K562 (cell line): Measurements from ENCODE around the gene DCPS. TPM values are rescaled to one million over a fixed set of nuclear protein-coding genes. Genes with fewer than 3 reads are reported as not detected.

Source experiments
- CCNT2 ChIP-seq: IDR thresholded peaks from 2 replicates; pipeline ENCODE4 v1.6.1; 2011; ENCODE audit warnings: borderline replicate concordance, low read depth, mild to moderate bottlenecking, moderate library complexity, mixed read lengths, low read length; ENCODE audit not compliant: insufficient read length; ENCODE audit errors: extremely low read depth
- CEBPB ChIP-seq: fragments of 450-650 bp; IDR thresholded peaks from 2 replicates; pipeline ENCODE4 v1.6.1; 2016; ENCODE audit warnings: missing genetic modification characterization, missing compliant biosample characterization
- EHMT2 ChIP-seq: fragments of 450-650 bp; IDR thresholded peaks from 2 replicates; pipeline ENCODE4 v1.6.1; 2018; ENCODE audit warnings: antibody characterized with exemption
- FOXK1 ChIP-seq: sonication (generic); formaldehyde crosslinking; IDR thresholded peaks from 2 replicates; pipeline ENCODE4 v1.8.0; 2022; ENCODE audit warnings: missing genetic modification reagents, mild to moderate bottlenecking, borderline replicate concordance
- GATAD2B ChIP-seq: fragments of 450-650 bp; IDR thresholded peaks from 2 replicates; pipeline ENCODE4 v1.6.1; 2017; ENCODE audit warnings: mild to moderate bottlenecking, borderline replicate concordance
- ILF3 ChIP-seq: fragments of 450-650 bp; IDR thresholded peaks from 2 replicates; pipeline ENCODE4 v1.6.1; 2018; ENCODE audit warnings: antibody characterized with exemption, mild to moderate bottlenecking, moderate library complexity, borderline replicate concordance
- KAT8 ChIP-seq: fragments of 450-650 bp; IDR thresholded peaks from 2 replicates; pipeline ENCODE4 v1.6.1; 2016; ENCODE audit warnings: low read depth, mild to moderate bottlenecking
- KDM1A ChIP-seq, 2 experiments: fragments of 450-650 bp; IDR thresholded peaks; 2 replicates each; pipeline ENCODE4 v1.6.1; 2016; ENCODE audit warnings: mild to moderate bottlenecking in 2 of 2
- L3MBTL2 ChIP-seq: fragments of 450-650 bp; IDR thresholded peaks from 2 replicates; pipeline ENCODE4 v1.6.1; 2016; ENCODE audit warnings: mild to moderate bottlenecking, moderate library complexity
- LEF1 ChIP-seq: fragments of 450-650 bp; IDR thresholded peaks from 2 replicates; pipeline ENCODE4 v1.6.1; 2016; ENCODE audit warnings: mild to moderate bottlenecking
- MAFF ChIP-seq: IDR thresholded peaks from 2 replicates; pipeline ENCODE4 v1.6.1; 2012; ENCODE audit warnings: low read length, improper control_type of control experiment
- MECOM ChIP-seq: fragments of 250-450 bp; sonication (Bioruptor Pico); IDR thresholded peaks from 2 replicates; pipeline ENCODE4 v1.8.0; 2022; ENCODE audit warnings: inconsistent platforms
- NCOR1 ChIP-seq: fragments of 450-650 bp; IDR thresholded peaks from 2 replicates; pipeline ENCODE4 v1.6.1; 2016; ENCODE audit warnings: mild to moderate bottlenecking, moderate library complexity
- NELFE ChIP-seq: IDR thresholded peaks from 2 replicates; pipeline ENCODE4 v1.6.1; 2011; ENCODE audit warnings: mild to moderate bottlenecking; ENCODE audit not compliant: insufficient read depth, insufficient read length
- SIRT6 ChIP-seq: IDR thresholded peaks from one replicate; pipeline ENCODE4 v1.6.1; 2012; ENCODE audit warnings: low read depth, mild to moderate bottlenecking, control low read depth, inconsistent platforms, low read length, moderate library complexity
- SMARCA4 ChIP-seq: fragments of 450-650 bp; IDR thresholded peaks from 2 replicates; pipeline ENCODE4 v1.6.1; 2016
- SP2 ChIP-seq: IDR thresholded peaks from 2 replicates; pipeline ENCODE4 v1.6.1; 2011; ENCODE audit warnings: mild to moderate bottlenecking, low read depth, low read length, moderate library complexity; ENCODE audit not compliant: poor library complexity, severe bottlenecking; ENCODE audit errors: extremely low read depth
- ZKSCAN8 ChIP-seq: fragments of 200-800 bp; sonication (Bioruptor generic); IDR thresholded peaks from 2 replicates; pipeline ENCODE4 v1.6.1; 2016; ENCODE audit warnings: missing genetic modification characterization, missing compliant biosample characterization
- ZNF778 ChIP-seq: fragments of 450-650 bp; formaldehyde crosslinking; IDR thresholded peaks from 2 replicates; pipeline ENCODE4 v1.4.0; 2020; ENCODE audit warnings: mild to moderate bottlenecking, moderate library complexity
- polyA plus RNA-seq, 8 experiments: library from polyadenylated mRNA; depleted of rRNA in 4 of 8; stranded (reverse) in 5 of 8; unstranded in 3 of 8; fragments of >200 nt; fragmentation: Nextera tagmentation in 2 of 8; fragmentation: Illumina TruSeq in 1 of 8; extraction: Ambion mirVana in 2 of 8; extraction: Trizol in 1 of 8; gene quantifications; 2 replicates each; pipeline versions ENCODE4 v1.2.1 to v1.2.3, GENCODE V29; 2011 to 2014; ENCODE audit warnings: inconsistent platforms in 1 of 8, missing spikeins in 1 of 8
- total RNA-seq, 7 experiments: library from RNA; depleted of rRNA in 6 of 7; stranded (reverse); fragments of >200 nt in 6 of 7; fragmentation: Illumina TruSeq in 2 of 7; extraction: Trizol in 2 of 7; gene quantifications; 2 replicates each; pipeline versions ENCODE4 v1.2.1 to v1.2.3, GENCODE V29; 2011 to 2021; ENCODE audit warnings: low replicate concordance in 1 of 7
- TF ChIP-seq, protein P1 (sequence below): fragments of 250-450 bp; sonication (Bioruptor Pico); IDR thresholded peaks from 2 replicates; pipeline ENCODE4 v1.8.0; 2022; ENCODE audit warnings: moderate library complexity, mild to moderate bottlenecking, inconsistent platforms
- TF ChIP-seq, protein P2 (sequence below): fragments of 250-450 bp; sonication (Bioruptor Pico); IDR thresholded peaks from 2 replicates; pipeline ENCODE4 v1.4.0; 2020; ENCODE audit warnings: borderline replicate concordance
- TF ChIP-seq, protein P3 (sequence below): fragments of 250-450 bp; sonication (Bioruptor Pico); IDR thresholded peaks from 2 replicates; pipeline ENCODE4 v1.5.1; 2021; ENCODE audit warnings: mild to moderate bottlenecking
- TF ChIP-seq, protein P4 (sequence below): fragments of 250-450 bp; sonication (Bioruptor Pico); IDR thresholded peaks from 2 replicates; pipeline ENCODE4 v1.8.0; 2022; ENCODE audit warnings: inconsistent platforms

Gene DCPS
- total and polyA plus RNA-seq, 9 of the 15 experiments (the other 6 are each of a cell fraction or from before 2014, with no cell fraction given): 8.7 to 38.1 (median 17.9) TPM

DNA sequence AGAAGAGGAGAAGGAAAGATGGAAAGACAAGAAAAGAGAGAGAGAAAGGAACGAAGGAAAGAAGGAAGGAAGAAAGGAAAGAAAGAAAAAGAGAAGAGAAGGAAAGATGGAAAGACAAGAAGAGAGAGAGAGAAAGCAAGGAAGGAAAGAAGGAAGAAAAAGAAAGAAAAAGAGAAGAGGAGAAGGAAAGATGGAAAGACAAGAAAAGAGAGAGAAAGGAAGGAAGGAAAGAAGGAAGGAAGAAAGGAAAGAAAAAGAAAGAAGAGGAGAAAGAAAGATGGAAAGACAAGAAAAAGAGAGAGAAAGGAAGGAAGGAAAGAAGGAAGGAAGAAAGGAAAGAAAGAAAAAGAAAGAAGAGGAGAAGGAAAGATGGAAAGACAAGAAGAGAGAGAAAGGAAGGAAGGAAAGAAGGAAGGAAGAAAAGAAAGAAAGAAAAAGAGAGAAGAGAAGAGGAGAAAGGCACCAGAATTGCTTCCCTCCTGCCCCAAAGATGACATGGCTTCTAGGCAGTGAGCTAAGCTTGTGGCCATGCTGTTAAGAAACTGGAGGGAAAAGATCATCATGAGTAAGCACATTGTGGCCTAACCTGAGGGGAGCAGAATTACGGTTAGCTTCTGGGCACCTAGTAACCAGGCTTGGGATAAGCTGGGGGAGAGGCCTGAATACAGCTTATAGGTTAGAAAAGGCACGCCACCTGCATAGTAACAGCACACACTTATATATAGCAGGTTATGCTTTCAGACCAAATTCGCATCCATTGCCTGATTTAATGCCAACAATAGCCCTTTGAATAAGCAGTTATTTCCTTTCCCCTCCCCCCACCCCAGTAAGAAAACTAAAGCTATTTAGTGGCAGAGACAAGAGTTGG, 49.3 kb downstream of the DCPS start (continued):
- TF ChIP-seq, protein P1, sequence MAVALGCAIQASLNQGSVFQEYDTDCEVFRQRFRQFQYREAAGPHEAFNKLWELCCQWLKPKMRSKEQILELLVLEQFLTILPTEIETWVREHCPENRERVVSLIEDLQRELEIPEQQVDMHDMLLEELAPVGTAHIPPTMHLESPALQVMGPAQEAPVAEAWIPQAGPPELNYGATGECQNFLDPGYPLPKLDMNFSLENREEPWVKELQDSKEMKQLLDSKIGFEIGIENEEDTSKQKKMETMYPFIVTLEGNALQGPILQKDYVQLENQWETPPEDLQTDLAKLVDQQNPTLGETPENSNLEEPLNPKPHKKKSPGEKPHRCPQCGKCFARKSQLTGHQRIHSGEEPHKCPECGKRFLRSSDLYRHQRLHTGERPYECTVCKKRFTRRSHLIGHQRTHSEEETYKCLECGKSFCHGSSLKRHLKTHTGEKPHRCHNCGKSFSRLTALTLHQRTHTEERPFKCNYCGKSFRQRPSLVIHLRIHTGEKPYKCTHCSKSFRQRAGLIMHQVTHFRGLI (CRISPR knock-in tag): no peak
- TF ChIP-seq, protein P2, sequence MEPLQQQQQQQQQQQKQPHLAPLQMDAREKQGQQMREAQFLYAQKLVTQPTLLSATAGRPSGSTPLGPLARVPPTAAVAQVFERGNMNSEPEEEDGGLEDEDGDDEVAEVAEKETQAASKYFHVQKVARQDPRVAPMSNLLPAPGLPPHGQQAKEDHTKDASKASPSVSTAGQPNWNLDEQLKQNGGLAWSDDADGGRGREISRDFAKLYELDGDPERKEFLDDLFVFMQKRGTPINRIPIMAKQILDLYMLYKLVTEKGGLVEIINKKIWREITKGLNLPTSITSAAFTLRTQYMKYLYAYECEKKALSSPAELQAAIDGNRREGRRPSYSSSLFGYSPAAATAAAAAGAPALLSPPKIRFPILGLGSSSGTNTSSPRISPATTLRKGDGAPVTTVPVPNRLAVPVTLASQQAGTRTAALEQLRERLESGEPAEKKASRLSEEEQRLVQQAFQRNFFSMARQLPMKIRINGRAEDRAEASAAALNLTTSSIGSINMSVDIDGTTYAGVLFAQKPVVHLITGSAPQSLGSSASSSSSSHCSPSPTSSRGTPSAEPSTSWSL (CRISPR knock-in tag): no peak
- TF ChIP-seq ZKSCAN8 (peak; percentile 32; the same call in 1 of the 2 replicates), CEBPB (tag) (peak; percentile 46; the same call in 1 of the 2 replicates), LEF1 (peak; percentile 29), CCNT2 (no peak), NELFE (no peak), ILF3 (no peak), FOXK1 (0 out of 2 replicates have a peak, but pooled peaks have one; percentile 26), KAT8 (no peak), SIRT6 (no peak), MAFF (peak; percentile 91), NCOR1 (peak; percentile 11; the same call in 1 of the 2 replicates), L3MBTL2 (peak; percentile 94), SP2 (no peak), ZNF778 (no peak), SMARCA4 (peak; percentile 82), KDM1A (IDR thresholded peaks at IDR 0.05) (no peak; a peak in 1 of 4 replicates), GATAD2B (no peak), EHMT2 (peak; percentile 84), MECOM (CRISPR knock-in tag) (no peak)
- TF ChIP-seq, protein P3, sequence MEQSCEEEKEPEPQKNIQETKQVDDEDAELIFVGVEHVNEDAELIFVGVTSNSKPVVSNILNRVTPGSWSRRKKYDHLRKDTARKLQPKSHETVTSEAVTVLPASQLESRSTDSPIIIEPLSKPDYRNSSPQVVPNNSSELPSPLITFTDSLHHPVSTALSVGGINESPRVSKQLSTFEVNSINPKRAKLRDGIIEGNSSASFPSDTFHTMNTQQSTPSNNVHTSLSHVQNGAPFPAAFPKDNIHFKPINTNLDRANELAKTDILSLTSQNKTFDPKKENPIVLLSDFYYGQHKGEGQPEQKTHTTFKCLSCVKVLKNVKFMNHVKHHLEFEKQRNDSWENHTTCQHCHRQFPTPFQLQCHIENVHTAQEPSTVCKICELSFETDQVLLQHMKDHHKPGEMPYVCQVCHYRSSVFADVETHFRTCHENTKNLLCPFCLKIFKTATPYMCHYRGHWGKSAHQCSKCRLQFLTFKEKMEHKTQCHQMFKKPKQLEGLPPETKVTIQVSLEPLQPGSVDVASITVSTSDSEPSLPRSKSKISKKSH (CRISPR knock-in tag): no peak
- TF ChIP-seq, protein P4, sequence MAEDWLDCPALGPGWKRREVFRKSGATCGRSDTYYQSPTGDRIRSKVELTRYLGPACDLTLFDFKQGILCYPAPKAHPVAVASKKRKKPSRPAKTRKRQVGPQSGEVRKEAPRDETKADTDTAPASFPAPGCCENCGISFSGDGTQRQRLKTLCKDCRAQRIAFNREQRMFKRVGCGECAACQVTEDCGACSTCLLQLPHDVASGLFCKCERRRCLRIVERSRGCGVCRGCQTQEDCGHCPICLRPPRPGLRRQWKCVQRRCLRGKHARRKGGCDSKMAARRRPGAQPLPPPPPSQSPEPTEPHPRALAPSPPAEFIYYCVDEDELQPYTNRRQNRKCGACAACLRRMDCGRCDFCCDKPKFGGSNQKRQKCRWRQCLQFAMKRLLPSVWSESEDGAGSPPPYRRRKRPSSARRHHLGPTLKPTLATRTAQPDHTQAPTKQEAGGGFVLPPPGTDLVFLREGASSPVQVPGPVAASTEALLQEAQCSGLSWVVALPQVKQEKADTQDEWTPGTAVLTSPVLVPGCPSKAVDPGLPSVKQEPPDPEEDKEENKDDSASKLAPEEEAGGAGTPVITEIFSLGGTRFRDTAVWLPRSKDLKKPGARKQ (CRISPR knock-in tag): no peak
